Measurements from ENCODE around the gene MKX.

DNA sequence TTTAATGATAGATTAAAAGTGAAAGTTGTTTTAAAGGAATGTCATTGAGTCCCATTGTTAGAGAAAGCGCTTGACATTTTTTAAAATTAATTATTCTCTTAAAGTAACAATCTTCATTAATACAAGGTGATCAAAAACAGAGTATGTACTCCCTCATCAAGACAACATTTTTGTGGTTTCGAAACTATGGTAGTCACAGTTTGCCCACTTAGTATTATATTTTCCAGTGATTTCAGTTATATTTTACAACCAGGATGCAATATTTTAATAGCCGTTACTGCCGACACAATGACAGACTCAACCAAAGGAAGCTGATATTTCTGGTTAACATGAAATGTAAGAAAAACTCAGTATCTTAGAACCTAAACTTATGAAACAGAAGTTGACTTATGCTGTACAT, 31.3 kb downstream of the MKX start:
- TF ChIP-seq, protein P1, sequence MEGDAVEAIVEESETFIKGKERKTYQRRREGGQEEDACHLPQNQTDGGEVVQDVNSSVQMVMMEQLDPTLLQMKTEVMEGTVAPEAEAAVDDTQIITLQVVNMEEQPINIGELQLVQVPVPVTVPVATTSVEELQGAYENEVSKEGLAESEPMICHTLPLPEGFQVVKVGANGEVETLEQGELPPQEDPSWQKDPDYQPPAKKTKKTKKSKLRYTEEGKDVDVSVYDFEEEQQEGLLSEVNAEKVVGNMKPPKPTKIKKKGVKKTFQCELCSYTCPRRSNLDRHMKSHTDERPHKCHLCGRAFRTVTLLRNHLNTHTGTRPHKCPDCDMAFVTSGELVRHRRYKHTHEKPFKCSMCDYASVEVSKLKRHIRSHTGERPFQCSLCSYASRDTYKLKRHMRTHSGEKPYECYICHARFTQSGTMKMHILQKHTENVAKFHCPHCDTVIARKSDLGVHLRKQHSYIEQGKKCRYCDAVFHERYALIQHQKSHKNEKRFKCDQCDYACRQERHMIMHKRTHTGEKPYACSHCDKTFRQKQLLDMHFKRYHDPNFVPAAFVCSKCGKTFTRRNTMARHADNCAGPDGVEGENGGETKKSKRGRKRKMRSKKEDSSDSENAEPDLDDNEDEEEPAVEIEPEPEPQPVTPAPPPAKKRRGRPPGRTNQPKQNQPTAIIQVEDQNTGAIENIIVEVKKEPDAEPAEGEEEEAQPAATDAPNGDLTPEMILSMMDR (IDR thresholded peaks at IDR 0.05): no peak
- TF ChIP-seq POLR2A (IDR thresholded peaks at IDR 0.05) (no peak), EP300 (IDR thresholded peaks at IDR 0.05) (no peak)

All from tibial nerve (tissue), 4 donors.